Caco-2 (cell line): Measurements from ENCODE around the gene CFAP69. TPM values are rescaled to one million over a fixed set of nuclear protein-coding genes. Genes with fewer than 3 reads are reported as not detected.

Source experiments
- BruUV-seq: library from RNA; stranded (reverse); fragments of 400-500 nt; replicated peaks from 2 replicates; lab custom pipeline; 2021; lab: Mats Ljungman, UMichigan
- CTCF ChIA-PET: fragments of 300-600 bp; sonication (Branson Sonifier 250); formaldehyde crosslinking; loops from one replicate; lab custom pipeline; 2022; ENCODE audit warnings: antibody characterized with exemption; lab: Charles Lee
- POLR2A ChIA-PET: fragments of 300-600 bp; sonication (Branson Sonifier 250); formaldehyde crosslinking; loops from one replicate; lab custom pipeline; 2022; ENCODE audit warnings: antibody characterized with exemption; lab: Charles Lee
- DNase-seq, 2 experiments: peaks; one replicate each; pipeline versions ENCODE4 v3.0.0 to v3.0.0-alpha.2; 2020 to 2022
- H3K27me3 ChIP-seq: replicated peaks from 2 replicates; pipeline ENCODE4 v1.6.0; 2011; ENCODE audit warnings: low read length; ENCODE audit not compliant: control insufficient read depth, insufficient read depth
- H3K36me3 ChIP-seq: 2 replicates; pipeline ENCODE4 v1.5.1; 2011; ENCODE audit warnings: low read length; ENCODE audit not compliant: control insufficient read depth, insufficient read depth
- H3K4me1 ChIP-seq: fragments of 250-450 bp; sonication (Bioruptor Pico); 2 replicates; pipeline ENCODE4 v1.5.1; 2020; ENCODE audit warnings: mild to moderate bottlenecking
- H3K4me3 ChIP-seq: 2 replicates; pipeline ENCODE4 v1.5.1; 2011; ENCODE audit warnings: low read depth, mild to moderate bottlenecking, control low read depth, low read length
- H3K9me3 ChIP-seq: fragments of 250-450 bp; sonication (Bioruptor Pico); 2 replicates; pipeline ENCODE4 v1.5.1; 2020; ENCODE audit warnings: mild to moderate bottlenecking, moderate library complexity
- H3K27ac Mint-ChIP-seq: one replicate; pipeline ENCODE4 v1.8.0; 2022; ENCODE audit warnings: mixed read lengths; ENCODE audit not compliant: unreplicated experiment
- H3K27me3 Mint-ChIP-seq: one replicate; pipeline ENCODE4 v1.8.0; 2022; ENCODE audit warnings: mixed read lengths; ENCODE audit not compliant: insufficient read depth, unreplicated experiment
- H3K36me3 Mint-ChIP-seq: one replicate; pipeline ENCODE4 v1.8.0; 2022; ENCODE audit warnings: mild to moderate bottlenecking, mixed read lengths; ENCODE audit not compliant: insufficient read depth, unreplicated experiment
- H3K4me1 Mint-ChIP-seq: one replicate; pipeline ENCODE4 v1.8.0; 2022; ENCODE audit warnings: low read depth, mixed read lengths; ENCODE audit not compliant: unreplicated experiment
- H3K4me3 Mint-ChIP-seq: one replicate; pipeline ENCODE4 v1.8.0; 2022; ENCODE audit warnings: mild to moderate bottlenecking, moderate library complexity, mixed read lengths; ENCODE audit not compliant: unreplicated experiment
- H3K9me3 Mint-ChIP-seq: one replicate; pipeline ENCODE4 v1.8.0; 2022; ENCODE audit warnings: mixed read lengths; ENCODE audit not compliant: unreplicated experiment
- CTCF ChIP-seq, 2 experiments: fragments of 200-600 bp in 1 of 2; IDR thresholded peaks; 1 replicate in 1 of 2; 2 replicates in 1 of 2; pipeline versions ENCODE4 v1.5.1 to v1.8.0; 2011 to 2022; ENCODE audit warnings: antibody characterized with exemption in 1 of 2, control low read depth in 1 of 2, inconsistent platforms in 1 of 2, low read depth in 1 of 2, low read length in 1 of 2, mild to moderate bottlenecking in 1 of 2, moderate library complexity in 1 of 2; ENCODE audit not compliant: insufficient read depth in 1 of 2, severe bottlenecking in 1 of 2, unreplicated experiment in 1 of 2
- intact Hi-C: fragments of 100-400 bp; cut with micrococcal nuclease; formaldehyde crosslinking; loops from one replicate; pipeline ENCODE4 v1.10.0; 2022; ENCODE audit not compliant: unreplicated experiment
- total RNA-seq: library from RNA; stranded (reverse); gene quantifications from 2 replicates; pipeline ENCODE4 v1.2.3, GENCODE V29; 2022

CFAP69 gene
- total RNA-seq, 1 experiment from 2014 or later, result 4.8 TPM

- POLR2A ChIA-PET, result no interaction called here
- peaks cover 91% of the 10 kb centered on the region for H3K4me1 ChIP-seq
- no peaks in the 10 kb centered on the region for H3K27me3 ChIP-seq
- BruUV-seq, result no TSS peak
- intact Hi-C loops, result no loop called here
- Mint-ChIP-seq H3K4me1 (peaks cover 32% of the 10 kb centered on the region), H3K9me3 (peaks cover 15% of the 10 kb centered on the region), H3K36me3 (no peaks in the 10 kb centered on the region), H3K27me3 (no peaks in the 10 kb centered on the region), H3K27ac (peak overlapping the region; percentile 60), H3K4me3 (no peak overlapping the region)
- H3K36me3 ChIP-seq, result no peaks in the 10 kb centered on the region
- no peak for DNase-seq
- 0 out of 2 replicates have a peak, but pooled peaks cover 5% of the 10 kb centered on the region for H3K9me3 ChIP-seq
- H3K4me3 ChIP-seq, result no peak overlapping the region
- CTCF ChIA-PET, result no interaction called here
- no peak for TF ChIP-seq CTCF (IDR thresholded peaks at IDR 0.05; ENCODE audit: insufficient read depth in 1 of 2, low read depth in 1 of 2, low read length in 1 of 2, severe bottlenecking in 1 of 2, unreplicated experiment in 1 of 2)
These were observed 25.6 kb downstream of the CFAP69 start for GRCh38 chr7:90270431-90271178.

- BruUV-seq, result no TSS peak
- H3K27me3 Mint-ChIP-seq, result no peaks in the 10 kb centered on the region
These were observed 26.8 kb downstream of the CFAP69 start for GRCh38 chr7:90271753-90272152.

GRCh38 chr7:90272242-90272641, 27.3 kb downstream of the CFAP69 start:
- H3K9me3 Mint-ChIP-seq, result peaks cover 15% of the 10 kb centered on the region
- ChIA-PET CTCF (interaction anchor here (1.0 kb wide), 2 partner anchors 26 to 61 kb away, joined by 4 read pairs; partner anchors contain the start of gene STEAP2), POLR2A (no interaction called here)
- Histone ChIP-seq H3K27me3 (no peaks in the 10 kb centered on the region), H3K4me1 (peaks cover 95% of the 10 kb centered on the region), H3K36me3 (no peaks in the 10 kb centered on the region), H3K4me3 (no peak overlapping the region), H3K9me3 (0 out of 2 replicates have a peak, but pooled peaks cover 5% of the 10 kb centered on the region)
- TF ChIP-seq CTCF (IDR thresholded peaks at IDR 0.05; ENCODE audit: insufficient read depth in 1 of 2, low read depth in 1 of 2, low read length in 1 of 2, severe bottlenecking in 1 of 2, unreplicated experiment in 1 of 2), result no peak
- H3K4me1 Mint-ChIP-seq, result peaks cover 32% of the 10 kb centered on the region
- no peaks in the 10 kb centered on the region for H3K36me3 Mint-ChIP-seq
- no TSS peak for BruUV-seq
- no peaks in the 10 kb centered on the region for H3K27me3 Mint-ChIP-seq
- intact Hi-C loops, result no loop called here
- no peak for DNase-seq
- no peak overlapping the region for H3K4me3 Mint-ChIP-seq
- H3K27ac Mint-ChIP-seq, result peak overlapping the region; percentile 33

More at GRCh38 chr7:90271753-90272152, 26.8 kb downstream of the CFAP69 start:
- Histone ChIP-seq H3K36me3 (no peaks in the 10 kb centered on the region), H3K27me3 (no peaks in the 10 kb centered on the region), H3K4me3 (no peak overlapping the region), H3K9me3 (0 out of 2 replicates have a peak, but pooled peaks cover 5% of the 10 kb centered on the region), H3K4me1 (peaks cover 95% of the 10 kb centered on the region)
- no peak overlapping the region for H3K27ac Mint-ChIP-seq
- no peak overlapping the region for H3K4me3 Mint-ChIP-seq
- DNase-seq, result peak in 1 of 2 experiments; percentile 12
- intact Hi-C loops, result no loop called here
- POLR2A ChIA-PET, result no interaction called here
- CTCF ChIA-PET, result interaction anchor here (1.0 kb wide), 2 partner anchors 26 to 60 kb away, joined by 4 read pairs; partner anchors contain the start of gene STEAP2
- H3K9me3 Mint-ChIP-seq, result peaks cover 15% of the 10 kb centered on the region
- no peak for TF ChIP-seq CTCF (IDR thresholded peaks at IDR 0.05; ENCODE audit: insufficient read depth in 1 of 2, low read depth in 1 of 2, low read length in 1 of 2, severe bottlenecking in 1 of 2, unreplicated experiment in 1 of 2)
- H3K4me1 Mint-ChIP-seq, result peaks cover 32% of the 10 kb centered on the region
- H3K36me3 Mint-ChIP-seq, result no peaks in the 10 kb centered on the region
